ENCODE results near the gene EML4. TPM values are rescaled to one million over a fixed set of nuclear protein-coding genes. Genes with fewer than 3 reads are reported as not detected.

Gene EML4
- total and polyA plus RNA-seq, 2 of the 13 experiments (the other 11 are each of a cell fraction or from before 2014, with no cell fraction given): 243 to 476 TPM

GRCh38 chr2:42363413-42363812 lies 194.3 kb downstream of the EML4 start:
- ChIA-PET POLR2A (no interaction called here), CTCF (ENCODE audit: low intra/inter-chr PET ratio, low total read pairs) (no interaction called here)
- no peak for DNase-seq (ENCODE audit: low spot score)
- H3K36me3 ChIP-seq (replicated peaks in 1 of 2; ENCODE audit: control insufficient read depth in 1 of 2, insufficient read depth in 2 of 2, low read length in 2 of 2): no peaks in the 10 kb centered on the region
- FAIRE-seq: no peak
- ATAC-seq: no peak
- H3K9ac ChIP-seq (ENCODE audit: insufficient read depth, low read depth, low read length): no peak overlapping the region
- H3K4me2 ChIP-seq (ENCODE audit: low read depth, low read length): no peak overlapping the region
- in situ Hi-C loops (cut with HindIII; ENCODE audit: extremely low pct_ligation_motif_present, low pct_unique_long_range_greater_than_20kb) (loop anchor here (25.0 kb wide), 1 partner anchor 501 kb away; no protein-coding TSS in a partner anchor), intact Hi-C loops (cut with micrococcal nuclease; ENCODE audit: unreplicated experiment) (loop anchor here (5.0 kb wide), 2 partner anchors 129 to 299 kb away; partner anchors contain the start of gene KCNG3)
- H3K4me1 ChIP-seq (ENCODE audit: insufficient read depth, low read length): peaks cover 24% of the 10 kb centered on the region
- no peak overlapping the region for H3K27ac ChIP-seq (ENCODE audit: extremely low read length, insufficient read depth, low read length)
- TF ChIP-seq PTBP1 (IDR thresholded peaks at IDR 0.05; ENCODE audit: low read depth, low read length, poor library complexity, severe bottlenecking) (no peak), HHEX (CRISPR knock-in tag; IDR thresholded peaks at IDR 0.05) (no peak), CENPBD1 (CRISPR knock-in tag; IDR thresholded peaks at IDR 0.05; ENCODE audit: borderline replicate concordance, low read depth) (no peak), TERF1 (CRISPR knock-in tag; IDR thresholded peaks at IDR 0.05) (no peak), ZSCAN5A (CRISPR knock-in tag; IDR thresholded peaks at IDR 0.05; ENCODE audit: borderline replicate concordance) (no peak), ZNF737 (CRISPR knock-in tag; IDR thresholded peaks at IDR 0.05; ENCODE audit: borderline replicate concordance) (no peak)
- H2AFZ ChIP-seq (ENCODE audit: low read length): no peak overlapping the region
- H3K27me3 ChIP-seq (ENCODE audit: control insufficient read depth in 1 of 2, insufficient read depth in 2 of 2, low read length in 2 of 2): no peaks in the 10 kb centered on the region; a peak in 1 of 5 replicates
- peaks cover 26% of the 10 kb centered on the region for H3K79me2 ChIP-seq (ENCODE audit: insufficient read depth, low read length)
- H3K9me3 ChIP-seq (ENCODE audit: low read length): no peaks in the 10 kb centered on the region
- H3K4me3 ChIP-seq (replicated peaks in 1 of 3; ENCODE audit: insufficient read depth in 1 of 3, low read depth in 2 of 3, low read length in 3 of 3): no peak overlapping the region
- no TSS peak for BruUV-seq (replicated peaks)
- 62% methylated on average over 3 of the region's 3 CpGs for WGBS (ENCODE audit: low lambda C conversion rate)
- no peaks in the 10 kb centered on the region; the same call in 1 of the 2 replicates for H4K20me1 ChIP-seq (ENCODE audit: insufficient read depth, low read length)

Data from HepG2 (cell line).